Measurements from ENCODE around the gene HS6ST1.
"Not testable (repeated sequence)": the region's sequence is repeated elsewhere in the genome, so short reads cannot be mapped to it uniquely, and the experiment has no call there.

DNA sequence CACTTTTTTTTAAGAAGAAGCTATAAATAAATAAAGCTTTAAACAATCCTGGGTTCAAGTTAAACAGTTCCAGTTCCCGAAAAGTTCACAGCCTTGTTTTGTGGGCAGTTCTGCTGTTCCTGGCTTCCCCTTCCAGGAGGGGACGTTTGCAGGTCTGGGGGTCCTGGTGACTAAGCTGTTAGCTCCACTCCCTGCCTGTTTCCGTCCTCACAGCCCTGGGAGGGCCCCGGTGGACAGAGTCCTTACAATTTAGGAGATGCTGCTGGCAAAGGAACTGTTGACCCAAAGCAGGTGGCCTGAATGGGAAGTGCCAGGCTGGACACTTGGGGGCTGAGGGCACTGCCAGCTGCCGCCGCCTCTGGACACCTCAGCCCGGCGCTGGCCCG, 53.1 kb downstream of the HS6ST1 start:
- TF ChIP-seq POLR2A (IDR thresholded peaks at IDR 0.05) = not testable (repeated sequence)
- TF ChIP-seq, protein P1, sequence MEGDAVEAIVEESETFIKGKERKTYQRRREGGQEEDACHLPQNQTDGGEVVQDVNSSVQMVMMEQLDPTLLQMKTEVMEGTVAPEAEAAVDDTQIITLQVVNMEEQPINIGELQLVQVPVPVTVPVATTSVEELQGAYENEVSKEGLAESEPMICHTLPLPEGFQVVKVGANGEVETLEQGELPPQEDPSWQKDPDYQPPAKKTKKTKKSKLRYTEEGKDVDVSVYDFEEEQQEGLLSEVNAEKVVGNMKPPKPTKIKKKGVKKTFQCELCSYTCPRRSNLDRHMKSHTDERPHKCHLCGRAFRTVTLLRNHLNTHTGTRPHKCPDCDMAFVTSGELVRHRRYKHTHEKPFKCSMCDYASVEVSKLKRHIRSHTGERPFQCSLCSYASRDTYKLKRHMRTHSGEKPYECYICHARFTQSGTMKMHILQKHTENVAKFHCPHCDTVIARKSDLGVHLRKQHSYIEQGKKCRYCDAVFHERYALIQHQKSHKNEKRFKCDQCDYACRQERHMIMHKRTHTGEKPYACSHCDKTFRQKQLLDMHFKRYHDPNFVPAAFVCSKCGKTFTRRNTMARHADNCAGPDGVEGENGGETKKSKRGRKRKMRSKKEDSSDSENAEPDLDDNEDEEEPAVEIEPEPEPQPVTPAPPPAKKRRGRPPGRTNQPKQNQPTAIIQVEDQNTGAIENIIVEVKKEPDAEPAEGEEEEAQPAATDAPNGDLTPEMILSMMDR (IDR thresholded peaks at IDR 0.05) = not testable (repeated sequence)

Data from testis (tissue), 2 donors.